Chondrocyte (in vitro differentiated cells): ENCODE results near the gene COLQ. TPM values are rescaled to one million over a fixed set of nuclear protein-coding genes. Genes with fewer than 3 reads are reported as not detected.

Experiments
- DNase-seq: peaks from one replicate; pipeline ENCODE4 v3.0.0; 2021; ENCODE audit warnings: mixed read lengths, low spot score
- H3K27ac Mint-ChIP-seq: one replicate; pipeline ENCODE4 v1.8.0; 2021; ENCODE audit warnings: mild to moderate bottlenecking, moderate library complexity, mixed read lengths; ENCODE audit not compliant: unreplicated experiment
- H3K27me3 Mint-ChIP-seq: 2 replicates; pipeline ENCODE4 v1.8.0; 2021; ENCODE audit warnings: low read depth, mixed read lengths
- H3K36me3 Mint-ChIP-seq: 2 replicates; pipeline ENCODE4 v1.8.0; 2021; ENCODE audit warnings: low read depth, mixed read lengths
- H3K4me1 Mint-ChIP-seq: 2 replicates; pipeline ENCODE4 v1.8.0; 2021; ENCODE audit warnings: low read depth, mild to moderate bottlenecking, mixed read lengths
- H3K4me3 Mint-ChIP-seq: one replicate; pipeline ENCODE4 v1.8.0; 2021; ENCODE audit warnings: mild to moderate bottlenecking, moderate library complexity, mixed read lengths; ENCODE audit not compliant: unreplicated experiment
- H3K9me3 Mint-ChIP-seq: 2 replicates; pipeline ENCODE4 v1.8.0; 2021; ENCODE audit warnings: low read depth, mixed read lengths
- total RNA-seq: library from RNA; stranded (reverse); gene quantifications from 3 replicates; pipeline ENCODE4 v1.2.1, GENCODE V29; 2021
- TF ChIP-seq, protein P1 (sequence below): fragments of 200-600 bp; sonication (generic); IDR thresholded peaks from 2 replicates; pipeline ENCODE4 v1.5.0; 2021; ENCODE audit warnings: antibody characterized with exemption, mild to moderate bottlenecking, moderate library complexity

Gene COLQ
- total RNA-seq, 1 donor from 2014 or later, result 4.2 TPM

DNA sequence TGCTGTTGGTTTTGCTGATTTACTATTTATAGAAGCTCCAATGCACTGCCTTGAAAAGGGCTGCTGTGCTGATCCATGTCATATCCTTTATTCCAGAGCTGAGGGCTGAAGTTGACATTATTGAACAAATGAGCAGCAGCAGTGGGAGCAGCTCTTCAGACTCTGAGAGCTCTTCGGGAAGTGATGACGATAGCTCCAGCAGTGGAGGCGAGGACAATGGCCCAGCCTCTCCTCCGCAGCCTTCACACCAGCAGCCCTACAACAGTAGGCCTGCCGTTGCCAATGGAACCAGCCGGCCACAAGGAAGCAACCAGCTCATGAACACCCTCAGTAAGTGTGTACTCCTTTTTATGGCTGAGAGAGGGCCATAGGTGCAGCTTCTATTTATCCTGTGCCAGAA is 85.3 kb downstream of the COLQ start:
- Mint-ChIP-seq H3K27ac (no peak overlapping the region), H3K4me1 (peaks cover 20% of the 10 kb centered on the region), H3K9me3 (no peaks in the 10 kb centered on the region), H3K4me3 (no peak overlapping the region), H3K36me3 (peaks cover 43% of the 10 kb centered on the region), H3K27me3 (no peaks in the 10 kb centered on the region)
- TF ChIP-seq, protein P1, sequence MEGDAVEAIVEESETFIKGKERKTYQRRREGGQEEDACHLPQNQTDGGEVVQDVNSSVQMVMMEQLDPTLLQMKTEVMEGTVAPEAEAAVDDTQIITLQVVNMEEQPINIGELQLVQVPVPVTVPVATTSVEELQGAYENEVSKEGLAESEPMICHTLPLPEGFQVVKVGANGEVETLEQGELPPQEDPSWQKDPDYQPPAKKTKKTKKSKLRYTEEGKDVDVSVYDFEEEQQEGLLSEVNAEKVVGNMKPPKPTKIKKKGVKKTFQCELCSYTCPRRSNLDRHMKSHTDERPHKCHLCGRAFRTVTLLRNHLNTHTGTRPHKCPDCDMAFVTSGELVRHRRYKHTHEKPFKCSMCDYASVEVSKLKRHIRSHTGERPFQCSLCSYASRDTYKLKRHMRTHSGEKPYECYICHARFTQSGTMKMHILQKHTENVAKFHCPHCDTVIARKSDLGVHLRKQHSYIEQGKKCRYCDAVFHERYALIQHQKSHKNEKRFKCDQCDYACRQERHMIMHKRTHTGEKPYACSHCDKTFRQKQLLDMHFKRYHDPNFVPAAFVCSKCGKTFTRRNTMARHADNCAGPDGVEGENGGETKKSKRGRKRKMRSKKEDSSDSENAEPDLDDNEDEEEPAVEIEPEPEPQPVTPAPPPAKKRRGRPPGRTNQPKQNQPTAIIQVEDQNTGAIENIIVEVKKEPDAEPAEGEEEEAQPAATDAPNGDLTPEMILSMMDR, result no peak
- no peak for DNase-seq

- H3K27ac Mint-ChIP-seq, result no peak overlapping the region
- H3K36me3 Mint-ChIP-seq, result peaks cover 38% of the 10 kb centered on the region
- no peaks in the 10 kb centered on the region for H3K27me3 Mint-ChIP-seq
- TF ChIP-seq, protein P1, result no peak
- no peaks in the 10 kb centered on the region for H3K9me3 Mint-ChIP-seq
- no peak for DNase-seq
- H3K4me3 Mint-ChIP-seq, result no peak overlapping the region
- peaks cover 17% of the 10 kb centered on the region for H3K4me1 Mint-ChIP-seq
Measured at GRCh38 chr3:15434756-15435155, 86.8 kb downstream of the COLQ start.

DNA sequence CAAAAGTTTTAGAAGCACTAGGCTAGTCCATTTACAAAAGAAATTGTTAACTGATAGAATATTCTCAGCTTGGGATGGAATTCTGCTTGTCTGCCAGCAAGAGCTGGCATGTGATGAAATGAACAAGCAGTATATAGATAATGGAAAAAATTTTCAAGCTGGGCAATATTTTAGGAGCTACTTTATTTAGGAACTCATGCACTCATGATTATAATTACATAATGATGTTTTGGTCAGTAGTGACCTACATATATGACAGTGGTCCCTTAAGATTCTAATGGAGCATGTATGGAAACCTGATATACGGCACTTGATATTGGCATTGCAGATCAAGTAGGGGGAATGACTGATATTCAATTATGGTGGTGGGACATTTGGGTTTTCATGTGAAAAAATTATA is 88.0 kb downstream of the COLQ start:
- H3K27me3 Mint-ChIP-seq, result no peaks in the 10 kb centered on the region
- H3K9me3 Mint-ChIP-seq, result no peaks in the 10 kb centered on the region

DNA sequence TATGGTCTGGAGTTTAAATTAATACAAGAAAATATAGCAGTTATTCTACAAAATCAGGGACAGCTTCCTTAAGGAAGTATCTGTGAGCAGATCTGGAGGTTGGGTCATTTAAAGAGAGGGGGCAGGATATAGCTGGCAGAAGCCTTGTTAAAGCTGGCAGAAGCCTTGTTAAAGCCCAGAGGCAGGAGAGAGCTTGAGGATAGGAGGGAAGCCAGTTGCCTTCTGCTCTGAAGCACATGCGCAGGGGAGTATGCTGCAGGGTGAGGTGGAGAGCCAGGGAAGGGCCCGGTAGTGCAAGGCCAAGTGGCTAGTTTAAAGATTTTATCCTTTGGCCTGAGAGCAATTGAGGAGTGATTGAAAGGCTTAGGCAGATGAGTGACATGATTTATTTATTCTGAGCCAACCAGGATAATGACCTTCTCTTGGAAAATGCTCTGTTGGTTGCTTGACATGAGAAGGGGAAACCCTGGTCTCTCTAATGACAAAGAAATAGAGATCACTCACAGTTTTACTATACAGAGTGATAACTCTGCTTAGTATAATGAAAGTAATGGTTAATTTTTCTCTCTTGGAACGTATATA is 90.2 kb downstream of the COLQ start:
- no peaks in the 10 kb centered on the region for H3K27me3 Mint-ChIP-seq
- H3K36me3 Mint-ChIP-seq, result peaks cover 19% of the 10 kb centered on the region
- H3K4me1 Mint-ChIP-seq, result peaks cover 37% of the 10 kb centered on the region
- no peak overlapping the region for H3K27ac Mint-ChIP-seq
- DNase-seq, result no peak
- no peak overlapping the region for H3K4me3 Mint-ChIP-seq
- TF ChIP-seq, protein P1, result no peak
- peaks cover 2% of the 10 kb centered on the region for H3K9me3 Mint-ChIP-seq

More for the DNA sequence above, 88.0 kb downstream of the COLQ start:
- DNase-seq, result no peak
- Mint-ChIP-seq H3K4me1 (peaks cover 22% of the 10 kb centered on the region), H3K36me3 (peaks cover 29% of the 10 kb centered on the region), H3K4me3 (no peak overlapping the region), H3K27ac (no peak overlapping the region)
- TF ChIP-seq, protein P1, result no peak

- Mint-ChIP-seq H3K9me3 (peaks cover 2% of the 10 kb centered on the region), H3K36me3 (peaks cover 15% of the 10 kb centered on the region), H3K27me3 (no peaks in the 10 kb centered on the region), H3K27ac (no peak overlapping the region), H3K4me3 (no peak overlapping the region), H3K4me1 (peaks cover 44% of the 10 kb centered on the region)
- DNase-seq, result no peak
- TF ChIP-seq, protein P1, result no peak
Measured at GRCh38 chr3:15430624-15431023, 90.9 kb downstream of the COLQ start.
